Amniotic stem cell (primary cell): ENCODE results near the gene PA2G4.
A peak's percentile ranks its signal among the peaks of the same experiment; 100 is the strongest.
"Not testable (repeated sequence)": the region's sequence is repeated elsewhere in the genome, so short reads cannot be mapped to it uniquely, and the experiment has no call there.

Experiments used
- DNase-seq: peaks from one replicate; lab custom pipeline; 2025; lab: John Stamatoyannopoulos, UW

PA2G4 gene

DNA sequence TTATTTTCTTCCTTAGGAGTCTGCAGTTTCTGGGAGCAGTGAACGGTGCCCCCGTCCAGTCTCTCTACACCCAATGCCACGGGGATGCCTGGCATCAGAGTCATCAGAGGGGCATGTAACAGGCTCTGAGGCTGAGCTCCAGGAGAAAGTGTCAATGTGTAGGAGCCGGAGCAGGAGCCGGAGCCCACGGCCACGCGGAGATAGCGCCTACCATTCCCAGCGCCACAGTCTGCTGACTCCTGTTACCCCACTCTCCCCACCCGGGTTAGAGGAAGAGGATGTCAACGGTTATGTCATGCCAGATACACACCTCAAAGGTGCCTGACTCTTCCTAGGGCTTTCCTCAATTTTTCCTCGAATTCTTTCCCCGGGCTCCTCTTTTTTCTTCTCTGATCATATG, 3.3 kb upstream of the PA2G4 start:
- DNase-seq: no peak

DNA sequence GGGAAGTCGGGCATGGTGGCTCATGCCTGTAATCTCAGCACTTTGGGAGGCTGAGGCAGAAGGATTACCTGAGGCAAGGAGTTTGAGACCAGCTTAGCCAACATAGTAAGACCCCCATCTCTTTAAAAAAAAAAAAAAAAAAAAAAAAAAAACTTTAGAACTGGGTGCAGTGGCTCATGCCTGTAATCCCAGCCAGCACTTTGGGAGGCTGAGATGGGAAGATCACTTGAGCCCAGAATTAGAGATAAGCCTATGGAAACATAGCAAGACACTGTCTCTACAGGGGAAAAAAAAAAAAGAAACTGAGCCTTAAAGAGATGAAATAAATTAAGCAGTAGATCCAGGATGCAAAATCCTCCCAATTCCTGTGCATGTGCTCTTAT, 1.7 kb upstream of the PA2G4 start:
- no peak for DNase-seq

DNA sequence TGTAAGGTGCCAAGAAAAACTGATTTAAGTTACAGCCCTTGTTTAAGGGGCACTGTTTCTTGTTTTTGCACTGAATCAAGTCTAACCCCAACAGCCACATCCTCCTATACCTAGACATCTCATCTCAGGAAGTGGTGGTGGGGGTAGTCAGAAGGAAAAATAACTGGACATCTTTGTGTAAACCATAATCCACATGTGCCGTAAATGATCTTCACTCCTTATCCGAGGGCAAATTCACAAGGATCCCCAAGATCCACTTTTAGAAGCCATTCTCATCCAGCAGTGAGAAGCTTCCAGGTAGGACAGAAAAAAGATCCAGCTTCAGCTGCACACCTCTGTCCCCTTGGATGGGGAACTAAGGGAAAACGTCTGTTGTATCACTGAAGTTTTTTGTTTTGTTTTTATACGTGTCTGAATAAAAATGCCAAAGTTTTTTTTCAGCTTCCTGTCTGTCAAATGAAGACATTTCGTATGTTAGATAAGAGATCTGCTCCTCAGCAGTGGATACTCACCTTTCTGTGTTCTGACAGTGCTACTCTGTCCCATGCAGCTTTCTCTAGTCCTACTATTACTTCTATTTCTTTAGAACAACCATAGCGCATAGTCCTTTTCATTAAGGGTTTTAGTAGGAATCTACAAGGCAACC, 1.2 kb upstream of the PA2G4 start:
- DNase-seq: no peak

DNA sequence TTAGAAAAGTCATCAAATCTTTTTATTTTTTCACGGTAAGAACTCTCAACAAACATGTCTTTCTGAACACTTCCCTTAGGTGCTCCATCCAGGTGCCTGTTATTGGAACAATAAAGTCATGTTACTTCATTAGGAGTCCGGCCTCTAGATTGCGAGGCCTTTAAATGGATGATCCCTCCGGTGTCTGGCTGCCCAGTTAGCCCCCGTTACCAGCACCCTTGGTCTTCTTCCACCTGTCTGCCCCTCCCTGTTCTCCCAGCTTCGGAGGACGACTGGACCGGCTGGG, 593 bp upstream of the PA2G4 start:
- DNase-seq: no peak

DNA sequence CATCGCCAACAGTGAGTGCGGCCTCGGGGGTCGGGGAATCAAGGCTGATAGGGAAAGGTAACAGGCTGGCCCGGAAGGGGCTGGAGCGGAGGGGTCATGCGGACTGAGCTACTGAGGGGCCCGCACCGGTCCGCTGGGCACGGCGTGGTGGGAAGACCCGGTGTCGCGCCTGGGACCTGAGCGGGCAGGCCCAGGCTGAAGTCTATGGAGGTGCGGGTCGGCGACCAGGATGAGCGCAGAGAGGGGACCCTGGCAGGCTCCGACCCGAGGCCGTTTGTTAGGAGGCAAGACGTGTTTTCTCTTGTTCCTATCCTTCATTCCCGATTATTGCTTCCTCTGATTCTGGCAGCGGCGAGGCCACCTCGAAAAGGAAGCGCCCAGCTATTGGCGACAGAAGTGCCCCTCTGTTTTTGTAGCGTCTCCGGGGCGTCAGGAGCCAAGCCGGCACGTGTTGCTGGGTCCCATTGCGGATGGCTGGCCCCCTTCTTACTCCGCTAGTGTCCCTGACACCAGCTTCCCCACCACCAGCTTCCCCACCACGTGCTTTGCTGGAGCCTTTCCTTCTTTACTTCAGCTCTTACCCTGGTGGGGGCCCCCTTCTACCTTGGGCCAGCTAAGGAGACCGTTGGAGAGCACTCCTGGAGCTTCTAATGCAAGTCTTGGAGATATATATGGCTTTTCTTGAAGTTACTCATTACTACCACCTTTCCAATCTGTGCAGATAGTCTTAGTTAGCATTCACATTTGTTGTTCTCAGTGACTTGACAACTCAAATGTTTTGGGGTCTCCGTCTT, 653 bp downstream of the PA2G4 start:
- DNase-seq: no peak

DNA sequence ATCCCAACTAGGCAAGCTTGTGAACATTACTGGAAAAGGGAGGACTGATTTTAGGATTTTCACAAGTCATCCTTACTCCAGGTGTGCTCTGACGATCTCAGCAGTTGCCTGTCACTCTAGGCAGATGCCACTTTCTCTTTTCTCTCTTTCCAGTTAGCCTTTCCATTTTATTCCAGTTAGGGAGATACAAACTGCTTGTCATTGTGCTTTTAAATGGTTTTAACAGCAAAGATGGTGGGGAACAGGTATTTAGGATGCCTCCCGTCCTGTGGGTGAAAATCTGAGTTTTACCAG, 1.2 kb downstream of the PA2G4 start:
- no peak for DNase-seq

DNA sequence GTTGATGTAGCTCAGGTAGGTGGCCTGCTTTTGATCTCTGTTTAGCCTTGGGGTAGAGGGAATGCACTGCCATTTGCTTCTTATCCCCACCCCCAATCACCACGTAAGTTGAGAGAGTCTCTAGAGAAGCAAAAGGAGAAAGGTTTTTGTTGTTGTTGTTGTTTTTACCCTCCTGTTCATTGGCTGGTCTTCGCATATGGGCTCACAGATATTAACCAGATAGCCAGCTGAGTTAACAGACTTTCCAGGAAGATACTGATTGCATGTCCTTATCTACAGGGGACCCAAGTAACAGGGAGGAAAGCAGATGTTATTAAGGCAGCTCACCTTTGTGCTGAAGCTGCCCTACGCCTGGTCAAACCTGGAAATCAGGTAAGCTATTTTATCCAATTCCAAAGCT, 2.9 kb downstream of the PA2G4 start:
- no peak for DNase-seq

DNA sequence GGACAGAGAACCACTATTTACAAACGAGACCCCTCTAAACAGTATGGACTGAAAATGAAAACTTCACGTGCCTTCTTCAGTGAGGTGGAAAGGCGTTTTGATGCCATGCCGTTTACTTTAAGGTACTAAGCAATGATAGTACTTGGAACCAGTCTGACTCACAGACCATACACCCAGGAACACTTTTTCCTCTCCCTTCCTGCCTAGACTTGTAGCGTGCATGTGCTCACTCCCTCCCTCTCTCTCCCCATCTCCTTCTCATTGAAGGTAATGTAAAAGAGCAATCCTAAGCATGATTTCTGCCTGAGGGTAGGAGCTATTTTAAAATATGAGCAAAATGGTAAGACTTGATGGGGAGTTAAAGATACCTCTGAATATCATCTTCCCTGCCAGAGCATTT, 6.2 kb downstream of the PA2G4 start:
- no peak for DNase-seq

DNA sequence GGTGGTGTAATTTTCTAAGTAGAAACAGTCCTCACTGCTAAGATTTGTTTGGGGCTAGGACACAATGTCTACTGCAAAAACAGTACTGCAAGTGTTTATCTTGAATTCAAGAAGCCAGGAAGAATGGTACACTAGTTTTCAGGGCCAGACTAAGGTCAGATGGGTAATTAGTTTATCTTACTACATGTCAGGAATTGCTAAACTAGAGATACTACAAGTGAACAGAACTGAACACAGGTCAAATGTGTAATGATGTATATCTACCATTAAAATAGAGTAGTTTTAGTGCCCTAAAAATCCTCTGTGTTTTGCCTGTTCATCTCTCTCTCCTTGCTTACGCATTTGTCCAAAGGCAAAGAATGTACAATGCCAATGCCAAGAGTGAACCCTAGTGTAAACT, 9.7 kb downstream of the PA2G4 start:
- DNase-seq: no peak

DNA sequence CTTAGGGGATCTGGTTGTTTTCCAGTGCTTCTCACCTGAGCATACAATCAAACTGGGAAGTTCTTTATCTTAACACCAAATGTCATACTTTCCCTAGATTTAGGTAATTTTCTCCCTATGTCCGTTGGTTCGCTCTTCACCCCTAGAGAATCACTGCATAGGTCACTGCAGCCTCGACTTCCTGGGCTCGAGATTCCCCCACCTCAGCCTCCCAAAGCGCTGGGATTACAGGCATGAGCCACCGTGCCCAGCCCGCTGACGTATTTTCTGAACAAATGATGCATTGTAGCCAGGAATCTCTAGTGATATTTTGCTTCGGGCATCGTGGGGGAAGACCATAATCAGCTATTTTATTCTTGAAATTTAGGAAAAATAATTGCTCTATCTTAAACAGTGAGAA, 11.0 kb downstream of the PA2G4 start:
- DNase-seq: peak; percentile 19

DNA sequence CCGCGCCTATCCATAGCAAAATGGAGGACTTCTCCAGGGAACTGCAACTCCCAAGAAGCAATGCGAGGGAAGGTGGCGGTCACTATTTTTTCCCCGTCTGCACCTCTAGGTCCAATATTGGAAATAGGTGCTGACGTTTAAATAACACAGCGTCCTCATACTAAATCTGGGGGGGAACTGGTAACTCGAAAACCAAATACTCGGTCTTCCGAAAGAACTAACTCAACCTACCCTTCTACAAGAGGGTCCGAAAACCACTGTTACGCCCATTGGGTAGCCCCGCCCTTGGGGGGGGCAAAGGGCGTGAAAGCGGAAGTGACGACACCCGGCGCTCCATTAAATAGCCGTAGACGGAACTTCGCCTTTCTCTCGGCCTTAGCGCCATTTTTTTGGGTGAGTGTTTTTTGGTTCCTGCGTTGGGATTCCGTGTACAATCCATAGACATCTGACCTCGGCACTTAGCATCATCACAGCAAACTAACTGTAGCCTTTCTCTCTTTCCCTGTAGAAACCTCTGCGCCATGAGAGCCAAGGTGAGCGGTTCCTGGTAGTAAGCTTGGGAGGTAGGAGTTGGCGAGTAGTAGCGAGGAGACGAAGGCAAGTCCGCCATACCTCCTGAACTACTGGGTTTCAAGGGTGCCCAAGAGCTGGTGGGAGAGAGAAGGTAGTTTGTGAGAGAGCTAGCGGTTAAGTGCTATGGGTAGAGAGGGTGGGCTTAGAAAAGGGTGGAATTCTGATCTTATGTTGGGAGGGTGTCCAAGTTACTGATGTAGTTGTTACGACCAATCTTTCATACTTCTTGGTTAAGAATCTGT, 12.1 kb downstream of the PA2G4 start, which contains the start of gene RPL41:
Gene RPL41 (plus strand): TSS at position 367 of the 815 bp plus-strand sequence.
- DNase-seq: peak; percentile 83

DNA sequence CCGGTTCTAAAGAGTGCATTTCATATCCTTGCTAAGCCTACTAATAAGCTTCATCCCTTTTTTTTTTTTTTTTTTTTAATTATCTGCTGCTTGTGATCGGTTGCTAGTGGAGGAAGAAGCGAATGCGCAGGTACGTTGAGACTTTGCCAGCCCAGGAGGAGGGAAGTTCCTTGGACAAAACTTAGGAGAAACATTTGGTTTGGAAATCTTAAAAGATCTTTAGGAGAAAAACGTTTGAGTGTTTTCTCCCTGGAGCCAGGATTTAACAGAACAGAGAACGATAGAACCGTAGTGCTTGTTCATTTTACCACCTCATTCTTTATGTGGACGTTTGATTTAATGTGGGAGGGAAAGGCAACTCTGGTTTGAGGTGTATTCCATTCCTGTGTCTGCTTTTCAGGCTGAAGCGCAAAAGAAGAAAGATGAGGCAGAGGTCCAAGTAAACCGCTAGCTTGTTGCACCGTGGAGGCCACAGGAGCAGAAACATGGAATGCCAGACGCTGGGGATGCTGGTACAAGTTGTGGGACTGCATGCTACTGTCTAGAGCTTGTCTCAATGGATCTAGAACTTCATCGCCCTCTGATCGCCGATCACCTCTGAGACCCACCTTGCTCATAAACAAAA, 12.8 kb downstream of the PA2G4 start:
- not testable (repeated sequence) for DNase-seq

DNA sequence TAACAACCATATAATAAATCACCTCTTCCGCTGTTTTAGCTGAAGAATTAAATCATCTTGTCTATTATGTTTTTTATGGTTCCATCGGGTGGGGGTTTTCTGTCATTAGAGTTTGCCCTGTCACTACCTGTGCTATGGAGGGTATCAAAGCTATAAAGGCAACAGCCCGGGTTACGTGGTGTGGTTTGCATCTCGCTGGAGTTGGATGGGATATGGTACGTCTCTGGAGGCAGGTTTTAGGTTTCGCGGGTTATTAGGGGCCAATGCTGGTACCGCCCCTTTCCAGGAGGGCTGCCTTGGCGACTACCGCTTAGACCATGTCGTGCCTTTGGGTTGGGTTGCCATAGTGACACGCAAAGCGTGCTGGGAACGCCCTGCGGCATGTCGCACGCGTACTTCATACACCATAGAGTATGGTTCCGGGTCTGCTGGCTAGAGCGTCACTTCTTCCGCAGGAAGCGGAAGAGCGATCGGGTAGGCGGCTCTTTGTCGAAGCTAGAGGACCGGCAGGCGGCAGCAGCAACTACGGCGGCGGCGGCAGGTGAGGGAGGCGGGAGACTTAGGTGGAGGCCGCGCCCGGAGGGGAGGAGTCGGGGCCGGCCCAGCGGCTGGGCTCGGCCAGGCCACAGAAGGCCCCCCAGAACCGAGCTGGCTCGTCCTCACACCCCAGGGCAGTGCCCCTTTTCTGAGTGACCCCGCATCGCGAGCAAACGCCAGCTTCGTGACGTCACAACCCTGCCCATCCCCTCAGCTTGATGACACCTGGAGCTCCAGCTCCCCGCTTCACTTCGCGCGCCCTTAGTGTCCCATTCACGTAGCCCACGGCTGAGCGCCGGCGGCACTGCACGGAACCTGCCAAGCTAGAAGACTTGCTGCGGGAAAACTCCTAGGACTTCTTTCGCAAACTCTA, 13.7 kb downstream of the PA2G4 start, which contains the start of gene ZC3H10:
Gene ZC3H10 (plus strand): TSS at position 489 of the 910 bp plus-strand sequence. CDS start 2,297 bp downstream, outside the sequence.
- peak; percentile 99 for DNase-seq

DNA sequence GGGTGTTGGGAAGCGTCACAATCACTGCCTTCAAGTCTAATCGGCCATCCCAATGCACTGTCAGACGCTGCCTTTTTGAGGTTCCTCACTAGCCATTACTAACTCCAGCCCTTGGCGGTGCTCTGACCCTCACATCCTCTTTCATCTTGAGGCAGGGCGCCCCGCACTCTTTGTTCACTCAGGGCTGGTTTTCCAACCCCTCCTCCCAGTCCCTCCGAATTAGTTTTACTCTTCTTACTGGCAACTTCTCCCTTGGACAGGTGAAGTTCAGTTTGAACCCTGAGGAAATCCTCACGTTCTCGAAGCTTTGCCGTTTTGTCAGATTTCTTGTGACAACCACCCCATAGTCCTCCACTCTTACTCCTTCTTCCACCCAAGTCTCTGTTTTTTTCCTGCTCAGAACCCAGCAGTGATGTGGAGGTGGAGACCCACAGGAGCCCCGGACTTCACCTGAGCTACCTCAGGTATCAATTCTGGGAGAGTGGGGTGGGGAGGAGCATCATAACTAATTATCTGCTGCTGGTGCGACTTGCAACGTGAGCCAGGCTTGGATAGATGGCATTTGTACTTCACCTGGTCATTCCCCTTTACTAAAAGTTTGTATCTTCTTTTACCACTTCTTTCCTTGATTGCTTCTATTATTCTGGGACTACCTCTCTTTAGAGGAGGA, 14.5 kb downstream of the PA2G4 start:
- DNase-seq: no peak

DNA sequence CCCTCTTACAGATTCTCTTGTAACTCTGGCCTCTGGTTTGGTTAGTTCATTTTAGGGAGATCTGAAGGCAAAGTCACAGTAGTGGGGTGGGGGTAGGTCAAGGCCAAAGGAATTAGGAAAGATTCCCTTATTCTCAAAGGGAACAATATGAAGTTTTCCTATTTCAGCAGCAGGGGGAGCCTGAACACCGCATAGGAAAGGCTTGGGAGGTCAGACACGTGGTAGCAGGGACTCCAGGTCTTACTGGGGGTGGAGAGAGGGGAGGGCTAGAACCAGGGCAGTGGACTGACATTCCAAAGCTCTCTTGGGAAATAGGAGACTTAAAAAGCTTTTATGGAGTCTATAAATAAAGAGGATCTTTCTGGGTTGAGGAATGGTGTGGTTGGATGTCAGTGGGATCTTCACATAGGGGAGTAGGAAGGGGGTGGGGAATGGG, 15.0 kb downstream of the PA2G4 start:
- DNase-seq: peak; percentile 83

DNA sequence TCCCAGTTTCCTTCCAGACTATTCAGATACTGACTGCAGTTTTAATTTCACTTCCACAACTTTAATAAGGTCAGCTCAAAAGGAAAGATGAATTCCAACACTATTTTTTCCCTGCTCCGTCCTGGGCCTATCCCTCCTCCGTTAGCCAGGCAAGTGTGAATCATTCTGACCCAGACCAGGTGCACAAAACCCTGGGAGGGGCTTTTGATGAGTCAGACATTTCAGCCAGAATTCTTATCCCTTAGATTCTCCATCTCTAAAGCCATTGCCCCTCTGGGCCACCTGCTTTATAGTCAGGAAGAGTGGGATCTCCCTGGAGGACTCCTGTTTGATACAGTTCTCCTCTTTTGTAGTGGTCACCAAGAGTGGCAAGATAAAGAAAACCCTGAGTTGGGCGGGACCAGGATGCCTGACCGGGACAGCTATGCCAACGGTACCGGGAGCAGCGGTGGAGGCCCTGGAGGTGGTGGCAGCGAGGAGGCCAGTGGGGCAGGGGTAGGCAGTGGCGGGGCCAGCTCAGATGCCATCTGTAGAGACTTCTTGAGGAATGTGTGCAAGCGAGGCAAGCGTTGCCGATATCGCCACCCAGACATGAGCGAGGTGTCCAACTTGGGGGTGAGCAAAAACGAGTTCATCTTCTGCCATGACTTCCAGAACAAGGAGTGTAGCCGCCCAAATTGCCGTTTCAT, 15.9 kb downstream of the PA2G4 start:
- DNase-seq: no peak

DNA sequence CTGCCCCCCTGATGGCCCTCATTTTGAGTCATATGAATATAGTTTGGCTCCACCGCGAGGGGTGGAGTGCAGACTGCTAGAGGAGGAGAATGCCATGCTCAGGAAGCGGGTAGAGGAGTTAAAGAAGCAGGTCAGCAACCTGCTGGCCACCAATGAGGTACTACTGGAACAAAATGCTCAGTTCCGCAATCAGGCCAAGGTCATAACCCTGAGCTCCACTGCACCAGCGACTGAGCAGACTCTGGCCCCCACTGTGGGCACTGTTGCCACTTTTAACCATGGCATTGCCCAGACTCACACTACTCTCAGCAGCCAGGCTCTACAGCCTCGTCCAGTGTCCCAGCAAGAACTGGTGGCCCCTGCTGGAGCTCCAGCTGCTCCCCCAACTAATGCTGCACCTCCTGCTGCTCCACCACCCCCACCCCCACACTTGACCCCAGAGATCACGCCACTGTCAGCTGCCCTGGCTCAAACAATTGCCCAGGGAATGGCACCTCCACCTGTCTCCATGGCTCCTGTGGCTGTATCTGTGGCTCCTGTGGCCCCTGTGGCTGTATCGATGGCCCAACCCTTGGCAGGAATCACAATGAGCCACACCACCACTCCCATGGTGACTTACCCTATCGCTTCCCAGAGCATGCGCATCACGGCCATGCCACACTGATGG, 17.0 kb downstream of the PA2G4 start:
- DNase-seq: no peak

DNA sequence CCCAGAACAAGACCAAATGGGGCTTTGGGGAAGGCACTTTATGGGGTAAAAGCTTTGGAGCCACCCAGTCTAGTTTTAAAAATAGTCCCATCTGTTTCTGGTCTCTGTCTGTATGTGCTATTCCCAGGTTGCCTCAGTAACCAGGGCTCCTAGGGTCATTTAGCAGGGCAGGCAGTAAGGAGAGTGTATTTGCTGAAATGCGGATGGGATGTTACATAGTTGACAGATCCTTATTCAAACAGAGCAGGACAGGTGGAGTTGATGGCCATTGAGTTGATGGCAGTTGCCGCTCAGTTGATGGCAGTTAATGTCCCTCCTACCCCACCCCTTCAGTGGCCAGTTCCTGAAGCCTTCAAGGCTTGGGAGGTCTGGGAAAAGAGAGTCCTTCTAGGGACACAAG, 18.3 kb downstream of the PA2G4 start:
- no peak for DNase-seq

DNA sequence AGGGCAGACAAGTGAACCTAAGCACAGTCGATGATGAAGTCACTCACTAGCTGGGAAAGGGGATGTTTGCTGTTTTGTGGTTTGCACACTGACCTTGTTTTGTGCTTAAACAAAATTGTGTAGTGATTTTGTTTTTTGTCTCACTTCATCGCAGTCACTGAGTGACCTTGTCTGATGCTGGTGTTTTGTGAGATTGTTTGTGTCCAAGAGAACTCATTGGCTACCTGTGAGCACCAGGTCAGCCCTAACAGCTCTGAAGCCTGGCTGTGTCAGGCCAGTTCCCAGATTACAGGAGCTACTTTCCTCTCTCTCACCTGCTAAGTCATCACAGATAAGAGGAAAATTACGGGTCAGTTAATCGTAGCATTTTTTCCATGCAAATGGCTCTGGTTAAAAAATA, 19.8 kb downstream of the PA2G4 start:
- no peak for DNase-seq

DNA sequence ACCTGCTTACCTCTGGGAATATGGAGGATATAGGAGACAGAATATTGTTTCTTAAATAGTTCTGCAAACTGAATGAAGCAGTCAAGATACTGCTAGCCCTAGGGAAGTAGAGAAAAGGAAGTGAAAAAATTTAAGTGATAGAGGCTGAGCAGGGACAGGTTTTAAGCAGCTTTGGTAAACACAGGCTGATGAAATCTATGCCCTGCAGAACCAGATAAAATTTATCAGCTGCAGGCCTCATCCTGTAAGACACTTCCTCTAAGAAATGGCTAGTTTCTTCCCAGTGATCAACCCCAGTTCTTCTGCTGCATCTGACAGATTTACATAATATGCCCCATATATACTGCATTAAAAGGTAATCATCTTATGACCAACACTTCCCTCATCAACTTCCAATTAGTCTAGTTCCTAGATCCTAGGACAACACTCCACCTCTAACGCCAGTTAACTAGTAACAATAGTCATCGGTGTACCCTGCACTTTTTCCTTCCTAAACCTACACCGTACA, 22.4 kb downstream of the PA2G4 start:
- no peak for DNase-seq
